ENCODE data around the gene GOLGA6L7.
"Not testable (repeated sequence)": the region's sequence is repeated elsewhere in the genome, so short reads cannot be mapped to it uniquely, and the experiment has no call there.

DNA sequence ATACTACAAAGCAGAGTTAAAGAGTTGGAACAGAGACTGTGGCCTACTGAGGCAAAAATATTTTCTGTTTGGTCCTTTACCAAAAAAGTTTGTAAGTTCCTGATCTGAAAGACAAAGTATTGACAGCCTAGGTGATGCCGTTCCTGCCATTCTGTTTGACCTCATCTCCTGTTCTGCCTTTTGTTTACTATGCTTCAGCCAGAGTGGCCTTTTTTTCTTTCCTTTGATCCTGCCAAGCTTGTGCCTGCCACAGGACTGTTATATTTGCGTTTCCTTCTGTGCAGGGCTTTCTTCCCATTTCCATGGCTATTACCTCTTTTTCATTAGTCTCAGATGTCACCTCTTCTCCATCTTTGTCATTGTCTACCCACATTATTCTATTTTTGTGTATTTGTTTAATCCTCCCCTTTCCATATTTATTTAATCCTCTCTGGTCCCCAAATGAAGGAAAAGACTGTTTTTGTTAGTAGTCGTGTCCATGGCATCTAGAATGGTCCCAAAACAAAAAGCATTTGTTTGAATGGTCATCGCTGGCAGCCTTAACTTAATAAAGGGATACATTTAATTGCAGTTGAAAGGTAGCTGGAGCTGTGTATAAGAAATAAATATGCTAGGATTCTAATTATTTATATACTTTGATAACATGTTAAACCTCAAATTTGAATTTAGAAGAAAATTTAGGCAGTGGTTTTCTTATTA lies 36.4 kb downstream of the GOLGA6L7 start:
- TF ChIP-seq CTCF (IDR thresholded peaks at IDR 0.05); POLR2AphosphoS5 (IDR thresholded peaks at IDR 0.05); POLR2A (IDR thresholded peaks at IDR 0.05; ENCODE audit: low read depth): not testable (repeated sequence)

All from esophagus muscularis mucosa (tissue), 3 donors.